HG02981 (cell line): ENCODE results near the gene FGD4.
"Not testable (repeated sequence)": the region's sequence is repeated elsewhere in the genome, so short reads cannot be mapped to it uniquely, and the experiment has no call there.

ENCODE experiments used
- ATAC-seq: cut with Tn5 transposase; IDR thresholded peaks from one replicate; pipeline ENCODE4 v1.9.1; 2021; ENCODE audit warnings: mild to moderate bottlenecking, moderate library complexity; ENCODE audit not compliant: unreplicated experiment

The FGD4 gene

GRCh38 chr12:32548691-32549281, 149.4 kb downstream of the FGD4 start:
- ATAC-seq: no peak

- ATAC-seq: no peak
Measured at GRCh38 chr12:32549675-32550079, 150.3 kb downstream of the FGD4 start.

- ATAC-seq: no peak
Measured at GRCh38 chr12:32551058-32551457, 151.7 kb downstream of the FGD4 start.

DNA sequence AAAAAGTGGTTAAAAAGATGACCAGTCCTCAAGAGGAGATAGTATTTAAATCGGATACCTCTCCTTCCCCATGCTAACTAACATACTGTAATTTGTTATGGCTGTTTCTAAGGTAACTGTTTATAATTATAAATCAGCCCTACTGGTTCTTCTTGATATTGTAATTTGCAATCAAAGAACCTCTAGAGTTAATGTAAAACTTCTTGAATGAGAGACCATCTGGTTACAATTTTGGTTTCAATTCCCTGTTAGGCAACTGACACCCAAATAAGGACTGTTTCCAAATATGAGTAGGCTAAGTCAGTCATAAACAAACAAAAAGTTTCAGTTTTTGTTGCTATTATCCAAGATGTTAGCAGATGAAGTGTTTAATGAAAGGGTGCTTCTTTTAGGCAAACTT, 159.5 kb downstream of the FGD4 start:
- ATAC-seq: peak; percentile 99

DNA sequence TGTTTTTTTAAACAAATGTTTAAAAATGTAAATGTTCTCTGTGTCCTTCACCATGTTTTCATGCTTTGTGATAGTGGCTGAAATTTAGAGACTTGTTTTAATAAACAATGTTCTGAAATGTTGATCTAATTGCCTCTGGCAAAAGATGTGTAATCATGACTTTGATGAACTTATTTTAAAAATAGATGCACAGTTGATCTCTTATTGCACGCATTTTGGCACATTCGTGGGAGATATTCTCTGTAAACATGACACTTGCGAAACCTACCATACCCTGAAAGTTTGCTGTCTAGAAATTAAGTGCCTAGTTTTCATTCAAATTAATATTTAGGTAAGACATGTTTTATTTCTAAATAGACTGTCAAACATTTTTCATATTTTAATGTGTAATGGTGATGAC, 160.1 kb downstream of the FGD4 start:
- ATAC-seq: no peak

DNA sequence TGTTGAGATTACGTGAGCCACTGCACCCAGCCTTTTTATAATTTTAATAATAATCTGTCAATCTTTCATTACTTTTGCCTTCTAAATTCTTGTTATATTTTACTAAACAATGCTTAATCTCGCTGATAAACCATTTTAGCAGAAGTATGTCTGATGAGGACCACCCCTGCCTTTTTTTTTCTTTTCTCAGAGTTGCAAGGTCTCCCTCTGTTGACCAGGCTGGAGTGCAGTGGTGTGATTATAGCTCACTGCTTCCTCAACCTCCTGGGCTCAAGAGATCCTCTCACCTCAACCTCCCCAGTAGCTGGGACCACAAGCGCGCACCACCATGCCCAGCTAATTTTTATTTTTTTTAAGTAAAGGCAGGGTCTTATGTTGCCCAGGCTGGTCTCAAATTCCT, 161.2 kb downstream of the FGD4 start:
- no peak for ATAC-seq

- ATAC-seq: no peak
Measured at GRCh38 chr12:32561931-32562341, 162.6 kb downstream of the FGD4 start.

- not testable (repeated sequence) for ATAC-seq
Measured at GRCh38 chr12:32562413-32562812, 163.1 kb downstream of the FGD4 start.

DNA sequence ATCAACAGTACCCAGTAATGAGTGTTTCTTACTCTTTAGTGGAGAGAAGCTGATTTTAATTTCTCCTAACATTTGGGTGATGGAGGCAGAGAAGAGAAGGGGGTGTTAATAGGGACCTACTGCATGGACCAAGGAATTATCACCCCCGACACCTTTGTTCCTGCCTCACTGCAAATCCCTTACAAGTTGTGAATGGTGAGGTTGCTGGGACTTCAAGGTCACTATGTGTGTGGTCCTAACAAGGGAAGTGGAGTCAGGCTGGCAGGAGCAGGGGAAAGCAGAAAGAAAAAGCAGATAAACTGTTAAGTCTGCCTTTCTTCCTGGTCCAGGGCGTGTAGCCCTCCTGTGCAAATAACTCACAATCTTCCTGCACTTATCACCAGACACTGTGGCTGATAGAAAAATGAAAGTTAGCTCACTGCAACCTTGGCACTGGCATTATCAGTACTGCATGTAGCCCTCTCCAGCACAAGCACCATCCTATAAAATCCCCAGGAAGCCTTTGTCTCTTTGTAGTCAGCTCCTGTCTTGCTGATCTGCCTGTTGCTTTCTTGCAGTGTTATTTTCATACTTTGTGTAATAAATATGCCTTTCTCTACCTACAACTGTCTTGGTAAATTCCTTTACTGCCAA, 167.4 kb downstream of the FGD4 start:
- ATAC-seq: no peak

GRCh38 chr12:32567296-32567674, 167.9 kb downstream of the FGD4 start:
- no peak for ATAC-seq

DNA sequence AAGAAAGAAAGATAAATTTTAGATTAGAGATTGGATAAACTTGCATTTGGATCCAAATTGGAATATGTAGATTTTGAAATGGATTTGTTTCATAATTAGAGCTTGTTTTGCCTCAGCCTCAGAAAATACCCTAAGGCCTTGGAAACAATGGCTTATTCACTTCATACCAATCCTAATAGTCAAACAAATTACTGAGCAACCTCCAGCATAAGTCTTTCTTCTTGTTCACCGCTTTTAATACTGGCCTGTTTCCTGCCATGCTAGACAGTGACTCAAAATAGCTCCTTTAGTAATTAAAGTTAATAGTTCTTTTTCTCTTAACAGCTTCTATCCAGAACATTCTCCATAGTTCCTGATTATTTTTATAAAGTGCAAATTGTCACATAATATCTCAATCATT, 168.9 kb downstream of the FGD4 start:
- ATAC-seq: no peak

GRCh38 chr12:32569259-32569658, 169.9 kb downstream of the FGD4 start:
- ATAC-seq: no peak

DNA sequence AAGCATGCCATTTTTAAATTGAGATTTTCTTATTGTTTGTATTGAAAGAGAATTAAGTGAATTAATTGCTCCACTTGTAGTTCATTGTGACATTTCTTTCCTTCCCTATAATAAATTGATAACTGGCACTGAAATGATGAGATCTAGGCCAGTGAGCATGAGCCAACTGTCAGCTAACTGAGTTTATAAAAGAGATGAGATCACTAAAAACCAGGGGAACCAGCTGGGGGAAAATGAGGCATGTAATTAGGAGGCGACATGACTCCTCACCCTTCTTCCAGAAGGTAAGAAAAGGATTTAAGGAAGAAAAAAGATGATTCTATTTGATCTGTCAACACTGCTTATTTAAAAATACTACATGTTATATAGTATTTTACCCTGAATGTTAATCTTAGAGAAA, 175.2 kb downstream of the FGD4 start:
- ATAC-seq: no peak

GRCh38 chr12:32577328-32577727, 178.0 kb downstream of the FGD4 start:
- ATAC-seq: no peak

DNA sequence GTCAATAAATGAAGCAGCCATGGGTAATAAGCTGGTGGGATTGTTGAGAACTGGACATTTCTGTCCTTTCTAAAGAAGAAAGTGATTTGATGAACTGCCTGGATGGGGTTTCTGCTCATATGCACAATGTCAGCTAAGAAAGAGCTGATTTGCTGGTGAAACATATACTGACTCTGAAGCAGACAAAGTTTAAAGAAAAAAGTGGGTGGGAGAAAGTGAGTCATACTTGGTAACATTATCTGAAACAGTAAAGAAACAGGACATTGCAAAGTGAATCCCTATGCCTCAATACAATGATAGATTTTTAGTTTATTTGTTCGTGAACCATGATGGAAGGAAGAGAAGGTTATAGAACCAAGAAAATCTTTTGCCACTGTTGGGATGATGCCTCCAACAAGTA, 184.2 kb downstream of the FGD4 start:
- ATAC-seq: no peak

DNA sequence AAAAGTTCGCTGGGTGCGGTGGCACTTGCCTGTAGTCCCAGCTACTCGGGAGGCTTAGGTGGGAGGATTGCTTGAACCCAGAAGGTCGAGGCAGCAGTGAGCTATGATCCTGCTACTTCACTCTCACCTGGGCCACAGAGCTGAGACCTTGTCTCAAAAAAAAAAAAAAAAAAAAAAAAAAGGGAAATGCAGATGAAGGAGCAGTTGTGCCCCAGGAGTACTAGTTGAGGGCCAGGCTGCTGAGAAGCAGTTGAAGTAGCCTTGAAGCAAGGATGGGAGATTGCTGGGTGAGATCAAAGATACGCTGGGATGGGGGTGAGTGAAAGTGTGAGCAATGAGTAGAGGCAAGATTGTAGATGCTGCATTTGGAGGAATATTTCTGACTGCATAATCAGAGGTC, 186.3 kb downstream of the FGD4 start:
- no peak for ATAC-seq

- ATAC-seq: no peak
Measured at GRCh38 chr12:32586390-32586789, 187.0 kb downstream of the FGD4 start.

- no peak for ATAC-seq
Measured at GRCh38 chr12:32587581-32588495, 188.5 kb downstream of the FGD4 start.

- no peak for ATAC-seq
Measured at GRCh38 chr12:32588604-32589003, 189.2 kb downstream of the FGD4 start.

- peak; percentile 67 for ATAC-seq
Measured at GRCh38 chr12:32589165-32589865, 190.0 kb downstream of the FGD4 start.

DNA sequence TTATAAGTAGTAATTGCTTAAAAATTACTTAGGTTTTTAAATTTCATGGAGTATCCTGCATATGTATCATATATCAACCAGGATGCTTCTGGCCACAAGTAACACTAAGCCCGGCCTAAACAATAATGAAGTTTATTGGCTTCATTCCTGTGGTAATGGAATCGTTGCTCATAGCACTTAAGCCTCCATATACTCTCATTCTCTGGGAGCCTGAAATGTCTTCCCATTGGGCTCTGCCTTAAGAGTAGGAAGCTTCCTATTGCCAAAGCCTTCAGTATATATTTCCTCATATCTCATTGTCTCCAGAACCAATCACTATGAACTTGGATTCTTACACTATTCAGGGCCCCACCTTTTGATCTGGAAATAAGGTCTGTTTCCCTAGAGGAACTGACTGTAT, 195.9 kb downstream of the FGD4 start:
- ATAC-seq: no peak
